A549 treated with CORT108297 at 1 μM for 4 hours (cell line): Measurements from ENCODE around the gene CAPN3. TPM values are rescaled to one million over a fixed set of nuclear protein-coding genes. Genes with fewer than 3 reads are reported as not detected.

Source experiments
- total RNA-seq: library from RNA; stranded (reverse); fragments of 200-300 nt; extraction: Qiagen RNA extraction; gene quantifications from 5 replicates; pipeline ENCODE4 v1.2.3, GENCODE V29; 2022

The CAPN3 gene
- 0.21 to 0.32 TPM (median 0.29 TPM) in 5 replicates for total RNA-seq

DNA sequence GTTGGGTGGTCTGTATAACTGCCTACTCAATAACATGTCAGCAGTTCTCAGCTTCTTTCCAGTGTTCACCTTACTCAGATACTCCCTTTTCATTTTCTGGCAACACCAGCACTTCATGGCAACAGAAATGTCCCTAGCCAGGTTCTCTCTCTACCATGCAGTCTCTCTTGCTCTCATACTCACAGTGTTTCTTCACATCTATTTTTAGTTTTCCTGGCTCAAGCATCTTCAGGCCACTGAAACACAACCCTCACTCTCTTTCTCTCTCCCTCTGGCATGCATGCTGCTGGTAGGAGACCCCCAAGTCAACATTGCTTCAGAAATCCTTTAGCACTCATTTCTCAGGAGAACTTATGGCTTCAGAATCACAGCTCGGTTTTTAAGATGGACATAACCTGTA, at the start of gene CAPN3:
Gene CAPN3 (plus strand): TSS at position 253 of the 400 bp plus-strand sequence. CDS start 305 bp downstream, outside the sequence.

Other genes starting within 250 kb of the CAPN3 start
- not detected in 5 replicates for gene PLA2G4F, start 202.9 kb upstream of the CAPN3 start, total RNA-seq
- gene VPS39, start 151.2 kb upstream of the CAPN3 start, total RNA-seq, result 13.6 to 17.8 TPM (median 16.2 TPM) in 5 replicates
- 5.5 to 7.4 TPM (median 6.9 TPM) in 5 replicates for gene GANC, start 86.3 kb upstream of the CAPN3 start, total RNA-seq
- 24.9 to 33.8 TPM (median 26.2 TPM) in 5 replicates for gene TMEM87A, start 86.1 kb upstream of the CAPN3 start, total RNA-seq
- gene ZNF106, start 131.6 kb downstream of the CAPN3 start, total RNA-seq, result 7.8 to 12.7 TPM (median 10.2 TPM) in 5 replicates
- 14.7 to 41.5 TPM (median 17.1 TPM) in 5 replicates for gene SNAP23, start 136.1 kb downstream of the CAPN3 start, total RNA-seq
- gene LRRC57, start 189.3 kb downstream of the CAPN3 start, total RNA-seq, result 10.8 to 13.0 TPM (median 11.7 TPM) in 5 replicates
- gene HAUS2, start 189.3 kb downstream of the CAPN3 start, total RNA-seq, result 18.0 to 20.9 TPM (median 18.7 TPM) in 5 replicates
- gene STARD9, start 216.1 kb downstream of the CAPN3 start, total RNA-seq, result 1.2 to 1.9 TPM (median 1.7 TPM) in 5 replicates